ENCODE results near the gene ARID1A. TPM values are rescaled to one million over a fixed set of nuclear protein-coding genes. Genes with fewer than 3 reads are reported as not detected.

Gene ARID1A
- total RNA-seq, 4 donors from 2014 or later = 44.1 to 97.3 (median 78.4) TPM

- 0% methylated on average over 33 of the region's 72 CpGs for WGBS, 2 donors
- no peak for DNase-seq
- H3K4me1 ChIP-seq = peaks cover 55 to 57% of the 10 kb centered on the region in 2 donors
- no peak for TF ChIP-seq CTCF (IDR thresholded peaks at IDR 0.05)
- TF ChIP-seq POLR2A (IDR thresholded peaks at IDR 0.05) = no peak
- intact Hi-C loops (cut with DNase I) = loop anchor here (5.0 kb wide), 1 partner anchor 91 kb away; the partner anchor contains the start of gene PIGV
- peak overlapping the region; percentile 86 to 97 (median 94) for H3K27ac ChIP-seq
- H3K36me3 ChIP-seq = no peaks in the 10 kb centered on the region
- no peaks in the 10 kb centered on the region for H3K27me3 ChIP-seq
- no peaks in the 10 kb centered on the region for H3K9me3 ChIP-seq
- peak overlapping the region; percentile 56 to 99 (median 68) for H3K4me3 ChIP-seq (replicated peaks in 1 of 3)
Observed at GRCh38 chr1:26696119-26696653, 371 bp downstream of the ARID1A start.

GRCh38 chr1:26696654-26697430 lies 1.0 kb downstream of the ARID1A start:
- TF ChIP-seq POLR2A (IDR thresholded peaks at IDR 0.05) (peak in 1 of 2 donors; percentile 13), CTCF (IDR thresholded peaks at IDR 0.05) (no peak)
- H3K9me3 ChIP-seq = no peaks in the 10 kb centered on the region
- no peaks in the 10 kb centered on the region for H3K36me3 ChIP-seq
- no peaks in the 10 kb centered on the region for H3K27me3 ChIP-seq
- intact Hi-C loops (cut with DNase I) = loop anchor here (5.0 kb wide), 1 partner anchor 90 kb away; the partner anchor contains the start of gene PIGV
- peak overlapping the region; percentile 86 to 97 (median 94) for H3K27ac ChIP-seq
- DNase-seq = peak; percentile 35
- H3K4me1 ChIP-seq = peaks cover 56 to 57% of the 10 kb centered on the region in 2 donors
- peak overlapping the region; percentile 56 to 99 (median 68) for H3K4me3 ChIP-seq (replicated peaks in 1 of 3)
- WGBS, 2 donors = 1% methylated on average over 14 of the region's 98 CpGs; no CpG with 5 or more reads in 1 of the 2 donors

- 0 to 1% methylated on average over 8 to 9 of the region's 30 CpGs for WGBS, 2 donors
- H3K27ac ChIP-seq = peak overlapping the region; percentile 86 to 97 (median 94)
- TF ChIP-seq POLR2A (IDR thresholded peaks at IDR 0.05) (no peak), CTCF (IDR thresholded peaks at IDR 0.05) (no peak)
- H3K36me3 ChIP-seq = no peaks in the 10 kb centered on the region
- intact Hi-C loops (cut with DNase I) = loop anchor here (5.0 kb wide), 1 partner anchor 90 kb away; the partner anchor contains the start of gene PIGV
- H3K4me1 ChIP-seq = peaks cover 59 to 62% of the 10 kb centered on the region in 2 donors
- peak overlapping the region; percentile 56 to 99 (median 68) for H3K4me3 ChIP-seq (replicated peaks in 1 of 3)
- no peaks in the 10 kb centered on the region for H3K27me3 ChIP-seq
- no peaks in the 10 kb centered on the region for H3K9me3 ChIP-seq
- no peak for DNase-seq
Observed at GRCh38 chr1:26697431-26697977, 1.7 kb downstream of the ARID1A start.

- TF ChIP-seq POLR2A (IDR thresholded peaks at IDR 0.05) = peak in 1 of 2 donors; percentile 80
- no peak for TF ChIP-seq CTCF (IDR thresholded peaks at IDR 0.05)
- intact Hi-C loops (cut with DNase I) = loop anchor here (5.0 kb wide), 1 partner anchor 89 kb away; the partner anchor contains the start of gene PIGV
- H3K36me3 ChIP-seq = no peaks in the 10 kb centered on the region
- no peaks in the 10 kb centered on the region for H3K27me3 ChIP-seq
- 0 to 3% methylated on average over 6 to 8 of the region's 8 CpGs for WGBS, 2 donors
- peak overlapping the region in 2 of 3 donors; percentile 68 to 99 for H3K4me3 ChIP-seq (replicated peaks in 1 of 3)
- DNase-seq = peak; percentile 41 to 49
- no peaks in the 10 kb centered on the region for H3K9me3 ChIP-seq
- H3K4me1 ChIP-seq = peaks cover 66 to 69% of the 10 kb centered on the region in 2 donors
- peak overlapping the region; percentile 86 to 97 (median 94) for H3K27ac ChIP-seq
Observed at GRCh38 chr1:26697978-26698849, 2.4 kb downstream of the ARID1A start.

All from thyroid gland (tissue), 4 donors.